Measurements from ENCODE around the gene PATE1. TPM values are rescaled to one million over a fixed set of nuclear protein-coding genes. Genes with fewer than 3 reads are reported as not detected.

PATE1 gene
- total RNA-seq, 1 donor = not detected

DNA sequence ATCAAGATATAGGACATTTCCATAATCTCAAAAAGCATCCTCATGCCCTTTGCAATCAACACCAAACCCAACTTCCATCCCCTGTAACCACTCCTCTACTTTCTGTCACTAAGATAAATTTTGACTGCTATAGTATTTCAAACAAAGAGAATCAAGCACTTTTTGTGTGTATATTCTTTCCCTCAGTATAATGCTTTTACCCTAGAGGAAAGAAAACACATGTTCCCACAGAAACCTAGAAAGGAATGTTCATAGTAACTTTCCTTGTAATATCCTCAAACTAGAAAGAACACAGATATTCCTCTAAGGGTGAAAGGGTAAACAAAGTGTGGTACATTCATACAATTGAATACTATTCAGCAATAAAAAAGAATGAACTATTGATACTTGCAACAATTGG lies 5.5 kb upstream of the PATE1 start:
- TF ChIP-seq, protein P1, sequence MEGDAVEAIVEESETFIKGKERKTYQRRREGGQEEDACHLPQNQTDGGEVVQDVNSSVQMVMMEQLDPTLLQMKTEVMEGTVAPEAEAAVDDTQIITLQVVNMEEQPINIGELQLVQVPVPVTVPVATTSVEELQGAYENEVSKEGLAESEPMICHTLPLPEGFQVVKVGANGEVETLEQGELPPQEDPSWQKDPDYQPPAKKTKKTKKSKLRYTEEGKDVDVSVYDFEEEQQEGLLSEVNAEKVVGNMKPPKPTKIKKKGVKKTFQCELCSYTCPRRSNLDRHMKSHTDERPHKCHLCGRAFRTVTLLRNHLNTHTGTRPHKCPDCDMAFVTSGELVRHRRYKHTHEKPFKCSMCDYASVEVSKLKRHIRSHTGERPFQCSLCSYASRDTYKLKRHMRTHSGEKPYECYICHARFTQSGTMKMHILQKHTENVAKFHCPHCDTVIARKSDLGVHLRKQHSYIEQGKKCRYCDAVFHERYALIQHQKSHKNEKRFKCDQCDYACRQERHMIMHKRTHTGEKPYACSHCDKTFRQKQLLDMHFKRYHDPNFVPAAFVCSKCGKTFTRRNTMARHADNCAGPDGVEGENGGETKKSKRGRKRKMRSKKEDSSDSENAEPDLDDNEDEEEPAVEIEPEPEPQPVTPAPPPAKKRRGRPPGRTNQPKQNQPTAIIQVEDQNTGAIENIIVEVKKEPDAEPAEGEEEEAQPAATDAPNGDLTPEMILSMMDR (IDR thresholded peaks at IDR 0.05; ENCODE audit: insufficient read depth, low read length) = no peak
- H3K4me3 ChIP-seq (ENCODE audit: low read depth, low read length) = no peak overlapping the region
- DNase-seq (ENCODE audit: low read depth) = no peak

DNA sequence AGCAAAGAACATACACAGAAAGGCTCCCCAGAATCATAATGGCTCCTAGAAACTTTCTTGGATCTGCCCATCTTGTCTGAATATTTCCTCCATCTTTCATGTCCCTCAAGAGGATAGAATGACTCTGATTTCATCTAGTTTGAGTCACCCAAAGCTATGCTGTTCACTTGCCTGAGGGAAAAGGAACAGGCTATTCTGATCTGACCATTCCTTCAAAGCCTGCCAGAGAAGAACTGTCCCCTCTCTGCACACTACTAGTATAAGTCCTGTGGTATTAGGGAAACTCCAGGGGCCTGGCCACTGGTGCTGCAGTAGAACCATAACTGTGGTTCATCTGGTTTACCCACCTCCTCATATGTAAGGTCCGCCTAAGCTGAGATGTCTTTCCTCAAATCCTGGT lies 2.4 kb upstream of the PATE1 start:
- TF ChIP-seq, protein P1 (IDR thresholded peaks at IDR 0.05; ENCODE audit: insufficient read depth, low read length) = no peak
- no peak overlapping the region for H3K4me3 ChIP-seq (ENCODE audit: low read depth, low read length)
- no peak for DNase-seq (ENCODE audit: low read depth)

DNA sequence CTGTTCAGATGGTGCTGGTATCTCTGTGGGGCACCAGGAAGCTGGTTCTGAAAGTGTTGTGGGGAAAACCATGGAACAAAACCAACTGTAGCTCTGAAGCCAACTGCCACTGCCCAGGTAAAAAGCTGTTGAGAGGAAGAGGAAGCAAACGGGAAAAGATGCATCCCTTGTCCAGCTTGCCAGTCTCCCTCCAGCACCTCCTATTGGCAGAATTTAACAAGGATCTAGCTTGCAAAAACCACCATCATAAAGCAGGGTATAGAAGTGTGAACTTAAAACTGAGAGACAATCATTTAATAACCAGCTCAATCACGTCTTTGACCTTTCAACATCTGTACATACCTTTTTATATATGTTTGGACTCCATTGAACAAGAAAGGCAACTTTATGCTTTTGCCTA lies 4.5 kb downstream of the PATE1 start:
- TF ChIP-seq, protein P1 (IDR thresholded peaks at IDR 0.05; ENCODE audit: insufficient read depth, low read length) = no peak
- no peak overlapping the region for H3K4me3 ChIP-seq (ENCODE audit: low read depth, low read length)
- no peak for DNase-seq (ENCODE audit: low read depth)

DNA sequence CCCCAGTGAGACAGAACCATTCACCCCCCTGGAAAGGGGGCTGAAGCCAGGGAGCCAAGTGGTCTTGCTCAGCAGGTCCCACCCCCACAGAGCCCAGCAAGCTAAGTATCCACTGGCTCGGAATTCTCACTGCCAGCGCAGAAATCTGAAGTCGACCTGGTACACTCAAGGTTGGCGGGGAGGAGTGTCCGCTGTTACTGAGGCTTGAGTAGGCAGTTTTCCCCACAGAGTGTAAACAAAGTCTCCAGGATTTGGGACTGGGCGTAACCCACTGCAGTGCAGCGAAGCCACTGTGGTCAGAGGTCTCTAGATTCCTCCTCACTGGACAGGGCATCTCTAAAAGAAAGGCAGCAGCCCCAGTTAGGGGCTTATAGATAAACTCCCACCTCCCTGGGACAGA lies 10.0 kb downstream of the PATE1 start:
- H3K4me3 ChIP-seq (ENCODE audit: low read depth, low read length) = no peak overlapping the region
- TF ChIP-seq, protein P1 (IDR thresholded peaks at IDR 0.05; ENCODE audit: insufficient read depth, low read length) = no peak

DNA sequence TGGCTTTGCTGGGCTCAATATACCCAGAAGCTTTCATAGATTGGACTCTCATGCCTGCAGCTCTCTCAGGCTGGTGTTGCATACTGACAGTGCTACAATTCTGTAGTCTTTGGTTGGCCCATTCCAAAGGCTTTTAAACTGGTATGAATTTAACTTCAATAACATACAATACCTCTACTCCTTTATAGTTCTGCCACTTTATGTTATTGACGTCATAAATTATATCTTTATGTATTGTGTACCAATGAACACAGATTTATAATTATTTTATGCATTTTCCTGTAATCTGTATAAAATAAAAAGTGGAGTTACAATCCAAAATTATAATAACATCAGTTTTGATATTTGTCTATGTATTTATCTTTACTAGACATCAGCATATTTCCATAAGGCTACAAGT lies 16.4 kb downstream of the PATE1 start:
- DNase-seq (ENCODE audit: low read depth) = no peak
- H3K4me3 ChIP-seq (ENCODE audit: low read depth, low read length) = no peak overlapping the region
- TF ChIP-seq, protein P1 (IDR thresholded peaks at IDR 0.05; ENCODE audit: insufficient read depth, low read length) = no peak

More for the DNA sequence above, 10.0 kb downstream of the PATE1 start:
- DNase-seq (ENCODE audit: low read depth) = no peak

DNA sequence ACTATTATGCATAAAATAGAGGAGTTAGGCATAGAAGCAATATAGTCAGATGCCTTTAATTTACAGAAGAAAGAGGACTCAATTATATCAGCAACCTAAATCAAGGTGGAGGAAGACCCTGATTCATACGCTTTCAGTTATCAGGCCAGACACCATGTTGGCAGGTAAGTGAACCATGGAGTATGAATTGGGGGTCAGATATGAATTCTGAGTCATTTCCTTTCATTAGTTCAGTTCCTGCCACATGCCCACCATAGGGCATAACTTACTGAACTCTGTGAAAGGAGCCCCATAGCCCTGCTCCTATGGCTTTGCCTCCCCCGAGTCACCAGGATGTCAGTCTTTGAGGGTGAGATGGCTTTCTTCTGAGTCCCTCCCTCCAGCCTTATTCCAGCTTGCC lies 17.4 kb downstream of the PATE1 start:
- no peak overlapping the region for H3K4me3 ChIP-seq (ENCODE audit: low read depth, low read length)
- no peak for DNase-seq (ENCODE audit: low read depth)
- TF ChIP-seq, protein P1 (IDR thresholded peaks at IDR 0.05; ENCODE audit: insufficient read depth, low read length) = no peak

DNA sequence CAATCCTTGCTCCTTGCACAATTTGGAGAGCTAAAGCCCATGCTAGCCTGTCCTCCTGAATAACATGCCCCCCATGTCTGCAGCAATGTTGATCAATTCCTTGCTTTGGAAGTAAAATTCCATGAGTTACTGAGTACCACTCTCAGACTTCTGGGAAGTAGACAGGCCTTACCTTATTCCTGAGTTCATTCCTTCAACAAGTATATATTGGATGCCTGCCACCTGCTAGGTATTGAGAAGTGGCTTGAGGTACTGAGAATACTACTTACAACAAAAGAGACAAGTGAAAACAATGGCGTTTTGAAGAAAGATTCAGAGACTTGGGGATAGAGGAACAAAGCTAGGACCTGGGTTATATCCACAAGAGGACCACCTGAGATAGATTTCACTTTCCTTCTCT lies 20.2 kb downstream of the PATE1 start:
- TF ChIP-seq, protein P1 (IDR thresholded peaks at IDR 0.05; ENCODE audit: insufficient read depth, low read length) = no peak
- DNase-seq (ENCODE audit: low read depth) = no peak
- H3K4me3 ChIP-seq (ENCODE audit: low read depth, low read length) = no peak overlapping the region

Measured in fibroblast of the aortic adventitia (primary cell).